GM03348 (cell line): ENCODE data around the gene HDAC4.

Experiments
- DNase-seq: peaks from one replicate; pipeline ENCODE4 v3.0.0; 2012; ENCODE audit warnings: low spot score

The HDAC4 gene

DNA sequence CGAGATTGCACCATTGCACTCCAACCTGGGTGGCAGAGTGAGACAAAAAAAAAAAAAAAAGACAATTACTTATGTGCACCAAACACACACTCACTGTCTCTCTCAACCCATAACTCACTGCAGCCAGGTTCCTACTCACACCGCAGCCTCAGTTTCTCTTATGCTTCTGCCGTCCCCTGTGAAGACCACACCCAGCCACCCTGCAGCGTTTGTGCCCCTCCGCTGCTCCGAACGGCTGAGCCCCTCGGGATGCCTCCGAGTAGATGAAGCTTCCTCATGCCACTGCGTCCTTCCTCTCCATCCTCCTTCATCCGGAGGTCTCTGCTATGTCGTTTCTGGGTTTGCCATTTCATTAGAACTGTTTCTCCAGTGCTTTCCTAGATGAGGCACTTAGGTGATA, 392.8 kb downstream of the HDAC4 start:
- DNase-seq: no peak

GRCh38 chr2:239006622-239007285, 394.1 kb downstream of the HDAC4 start:
- DNase-seq: no peak

GRCh38 chr2:239005586-239005985, 395.2 kb downstream of the HDAC4 start:
- DNase-seq: no peak

GRCh38 chr2:239004274-239005015, 396.4 kb downstream of the HDAC4 start:
- DNase-seq: no peak

GRCh38 chr2:239003624-239004273, 397.1 kb downstream of the HDAC4 start:
- DNase-seq: no peak

- DNase-seq: peak; percentile 85
Observed at GRCh38 chr2:239002954-239003623, 397.7 kb downstream of the HDAC4 start.

GRCh38 chr2:239002591-239002953, 398.2 kb downstream of the HDAC4 start:
- DNase-seq: no peak

GRCh38 chr2:239001794-239002193, 399.0 kb downstream of the HDAC4 start:
- no peak for DNase-seq

GRCh38 chr2:239000500-239001073, 400.2 kb downstream of the HDAC4 start:
- DNase-seq: no peak

DNA sequence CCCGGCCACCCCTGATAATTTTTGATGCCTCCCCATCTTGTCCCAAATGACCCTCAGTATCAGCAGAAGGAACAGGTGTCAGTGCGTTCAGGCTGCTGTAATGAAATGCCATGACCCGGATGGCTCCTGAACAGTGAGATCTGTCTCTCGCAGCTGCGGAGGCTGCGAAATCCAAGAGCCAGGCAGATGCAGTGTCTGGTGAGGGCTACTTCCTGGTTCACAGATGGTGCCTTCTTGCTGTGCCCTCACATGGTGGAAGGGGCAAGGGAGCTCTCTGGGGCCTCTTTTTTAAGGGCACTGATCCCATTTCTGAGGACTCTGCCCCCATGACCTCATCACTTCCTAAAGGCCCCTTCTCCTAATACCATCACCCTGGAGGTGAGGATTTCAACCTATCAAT, 400.7 kb downstream of the HDAC4 start:
- DNase-seq: no peak

DNA sequence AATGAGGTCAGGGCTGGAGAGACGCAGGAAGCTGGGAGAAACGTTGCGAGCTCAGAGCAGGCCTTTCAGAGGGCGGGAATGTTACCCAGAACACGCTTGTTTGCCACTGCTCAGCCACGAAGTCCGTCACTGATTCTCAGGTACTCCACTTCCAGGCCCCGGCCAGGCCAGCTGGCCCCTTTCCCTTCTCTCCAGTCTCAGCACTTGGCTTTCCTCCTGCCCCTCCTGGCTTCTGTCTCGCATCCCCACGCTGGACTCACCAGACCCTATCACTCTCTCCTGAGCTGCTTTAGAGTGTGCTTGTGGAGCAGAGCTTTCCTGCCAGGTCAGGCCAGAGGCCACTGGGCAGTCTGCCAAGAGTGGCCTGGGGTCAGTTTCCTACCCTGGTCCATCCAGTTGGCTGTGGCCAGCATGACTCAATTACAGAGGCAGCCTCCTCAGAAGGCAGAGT, 401.5 kb downstream of the HDAC4 start:
- DNase-seq: no peak

DNA sequence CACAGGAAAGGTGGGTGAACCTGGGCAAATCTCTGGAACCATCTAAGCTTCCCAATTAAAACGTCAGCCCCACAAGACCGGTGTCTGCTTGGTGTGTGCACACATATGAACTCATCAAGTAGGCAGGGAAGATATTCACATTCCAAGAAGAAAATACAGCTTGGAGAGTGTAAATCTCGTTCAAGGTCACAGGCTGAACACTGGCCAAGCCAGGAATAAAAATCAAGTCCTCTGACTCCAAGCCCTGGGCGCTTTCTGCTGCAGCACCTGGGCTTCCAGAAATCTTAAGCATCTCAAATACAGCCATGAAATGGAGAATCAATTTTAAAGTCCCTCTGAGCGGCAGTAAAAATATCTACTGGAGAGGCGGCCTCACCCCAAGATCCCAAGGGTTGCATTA, 402.0 kb downstream of the HDAC4 start:
- no peak for DNase-seq
